Measurements from ENCODE around the gene GSTM3. TPM values are rescaled to one million over a fixed set of nuclear protein-coding genes. Genes with fewer than 3 reads are reported as not detected.

Gene GSTM3
- total and polyA plus RNA-seq, 2 of the 13 experiments (the other 11 are each of a cell fraction or from before 2014, with no cell fraction given): 127 to 142 TPM

- TF ChIP-seq BCLAF1 (IDR thresholded peaks at IDR 0.05) (no peak), ZNF777 (CRISPR knock-in tag; IDR thresholded peaks at IDR 0.05) (0 out of 2 replicates have a peak, but pooled peaks have one; percentile 37), ZNF713 (CRISPR knock-in tag; IDR thresholded peaks at IDR 0.05) (no peak), NFIB (CRISPR knock-in tag; IDR thresholded peaks at IDR 0.05; ENCODE audit: borderline replicate concordance) (no peak), ZNF510 (CRISPR knock-in tag; IDR thresholded peaks at IDR 0.05; ENCODE audit: low read depth) (no peak), HES4 (CRISPR knock-in tag; IDR thresholded peaks at IDR 0.05; ENCODE audit: borderline replicate concordance) (no peak), DNMT1 (CRISPR knock-in tag; IDR thresholded peaks at IDR 0.05) (no peak), NRL (CRISPR knock-in tag; IDR thresholded peaks at IDR 0.05; ENCODE audit: borderline replicate concordance) (peak; percentile 15; the same call in 1 of the 2 replicates), ZNF17 (CRISPR knock-in tag; IDR thresholded peaks at IDR 0.05) (no peak), ZNF143 (CRISPR knock-in tag; IDR thresholded peaks at IDR 0.05) (no peak), RAD21 (CRISPR knock-in tag; IDR thresholded peaks at IDR 0.05) (no peak), HNRNPH1 (optimal IDR thresholded peaks at IDR 0.05; ENCODE audit: low read depth, low read length) (no peak), ZSCAN5A (CRISPR knock-in tag; IDR thresholded peaks at IDR 0.05; ENCODE audit: borderline replicate concordance) (0 out of 2 replicates have a peak, but pooled peaks have one; percentile 56), ATF2 (CRISPR knock-in tag; IDR thresholded peaks at IDR 0.05) (peak; percentile 77; the same call in 1 of the 2 replicates), ZNF891 (CRISPR knock-in tag; IDR thresholded peaks at IDR 0.05) (no peak), ZNF547 (CRISPR knock-in tag; IDR thresholded peaks at IDR 0.05) (peak; percentile 44; the same call in 1 of the 2 replicates), ZNF12 (CRISPR knock-in tag; IDR thresholded peaks at IDR 0.05) (0 out of 2 replicates have a peak, but pooled peaks have one; percentile 31), ZBTB14 (CRISPR knock-in tag; IDR thresholded peaks at IDR 0.05) (no peak), RAD51 (IDR thresholded peaks at IDR 0.05; ENCODE audit: borderline replicate concordance) (no peak)
- TF ChIP-seq, protein P1, sequence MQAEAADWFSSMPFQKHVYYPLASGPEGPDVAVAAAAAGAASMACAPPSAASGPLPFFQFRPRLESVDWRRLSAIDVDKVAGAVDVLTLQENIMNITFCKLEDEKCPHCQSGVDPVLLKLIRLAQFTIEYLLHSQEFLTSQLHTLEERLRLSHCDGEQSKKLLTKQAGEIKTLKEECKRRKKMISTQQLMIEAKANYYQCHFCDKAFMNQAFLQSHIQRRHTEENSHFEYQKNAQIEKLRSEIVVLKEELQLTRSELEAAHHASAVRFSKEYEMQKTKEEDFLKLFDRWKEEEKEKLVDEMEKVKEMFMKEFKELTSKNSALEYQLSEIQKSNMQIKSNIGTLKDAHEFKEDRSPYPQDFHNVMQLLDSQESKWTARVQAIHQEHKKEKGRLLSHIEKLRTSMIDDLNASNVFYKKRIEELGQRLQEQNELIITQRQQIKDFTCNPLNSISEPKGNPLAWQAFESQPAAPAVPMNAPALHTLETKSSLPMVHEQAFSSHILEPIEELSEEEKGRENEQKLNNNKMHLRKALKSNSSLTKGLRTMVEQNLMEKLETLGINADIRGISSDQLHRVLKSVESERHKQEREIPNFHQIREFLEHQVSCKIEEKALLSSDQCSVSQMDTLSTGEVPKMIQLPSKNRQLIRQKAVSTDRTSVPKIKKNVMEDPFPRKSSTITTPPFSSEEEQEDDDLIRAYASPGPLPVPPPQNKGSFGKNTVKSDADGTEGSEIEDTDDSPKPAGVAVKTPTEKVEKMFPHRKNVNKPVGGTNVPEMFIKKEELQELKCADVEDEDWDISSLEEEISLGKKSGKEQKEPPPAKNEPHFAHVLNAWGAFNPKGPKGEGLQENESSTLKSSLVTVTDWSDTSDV (CRISPR knock-in tag; IDR thresholded peaks at IDR 0.05): no peak
Measured at GRCh38 chr1:109763646-109764415, 23.0 kb upstream of the GSTM3 start, which contains the start of gene EPS8L3 (continued).

Measured in HepG2 (cell line).